ENCODE measurements around the gene COPS8. TPM values are rescaled to one million over a fixed set of nuclear protein-coding genes. Genes with fewer than 3 reads are reported as not detected.

COPS8 gene
- total and polyA plus RNA-seq, 8 donors: 44.4 to 78.1 (median 69.7) TPM

DNA sequence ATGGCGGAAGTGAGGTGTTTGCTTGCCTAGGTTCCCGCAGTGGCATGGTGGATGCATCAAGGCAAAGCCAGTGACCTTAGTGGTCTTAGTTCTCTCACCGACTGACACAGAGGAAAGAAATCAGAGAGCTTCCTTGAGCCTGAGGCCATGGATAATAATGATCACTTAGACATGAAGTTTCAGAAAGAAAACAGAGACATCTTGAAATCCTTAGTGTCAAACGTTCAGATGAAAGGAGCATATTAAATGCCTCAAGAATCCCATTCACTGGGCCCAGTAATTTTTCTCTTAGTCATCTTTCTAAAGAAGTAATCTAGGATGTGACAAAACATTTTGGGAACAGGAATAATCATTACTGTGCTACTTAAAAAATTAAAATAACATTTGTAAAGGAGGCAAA lies 35.2 kb downstream of the COPS8 start:
- Histone ChIP-seq H3K9me3 (no peaks in the 10 kb centered on the region), H3K36me3 (no peaks in the 10 kb centered on the region), H3K4me3 (no peak overlapping the region), H3K27ac (no peak overlapping the region), H3K27me3 (no peaks in the 10 kb centered on the region), H3K4me1 (peaks cover 0 to 4% of the 10 kb centered on the region in 2 donors)
- DNase-seq: no peak
- ATAC-seq: no peak
- TF ChIP-seq, protein P1, sequence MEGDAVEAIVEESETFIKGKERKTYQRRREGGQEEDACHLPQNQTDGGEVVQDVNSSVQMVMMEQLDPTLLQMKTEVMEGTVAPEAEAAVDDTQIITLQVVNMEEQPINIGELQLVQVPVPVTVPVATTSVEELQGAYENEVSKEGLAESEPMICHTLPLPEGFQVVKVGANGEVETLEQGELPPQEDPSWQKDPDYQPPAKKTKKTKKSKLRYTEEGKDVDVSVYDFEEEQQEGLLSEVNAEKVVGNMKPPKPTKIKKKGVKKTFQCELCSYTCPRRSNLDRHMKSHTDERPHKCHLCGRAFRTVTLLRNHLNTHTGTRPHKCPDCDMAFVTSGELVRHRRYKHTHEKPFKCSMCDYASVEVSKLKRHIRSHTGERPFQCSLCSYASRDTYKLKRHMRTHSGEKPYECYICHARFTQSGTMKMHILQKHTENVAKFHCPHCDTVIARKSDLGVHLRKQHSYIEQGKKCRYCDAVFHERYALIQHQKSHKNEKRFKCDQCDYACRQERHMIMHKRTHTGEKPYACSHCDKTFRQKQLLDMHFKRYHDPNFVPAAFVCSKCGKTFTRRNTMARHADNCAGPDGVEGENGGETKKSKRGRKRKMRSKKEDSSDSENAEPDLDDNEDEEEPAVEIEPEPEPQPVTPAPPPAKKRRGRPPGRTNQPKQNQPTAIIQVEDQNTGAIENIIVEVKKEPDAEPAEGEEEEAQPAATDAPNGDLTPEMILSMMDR (IDR thresholded peaks at IDR 0.05): no peak
- intact Hi-C loops (cut with DNase I): loop anchor here in 1 of 2 donors (5.0 to 10.0 kb wide), 2 partner anchors 354 to 451 kb away; no protein-coding TSS in a partner anchor

DNA sequence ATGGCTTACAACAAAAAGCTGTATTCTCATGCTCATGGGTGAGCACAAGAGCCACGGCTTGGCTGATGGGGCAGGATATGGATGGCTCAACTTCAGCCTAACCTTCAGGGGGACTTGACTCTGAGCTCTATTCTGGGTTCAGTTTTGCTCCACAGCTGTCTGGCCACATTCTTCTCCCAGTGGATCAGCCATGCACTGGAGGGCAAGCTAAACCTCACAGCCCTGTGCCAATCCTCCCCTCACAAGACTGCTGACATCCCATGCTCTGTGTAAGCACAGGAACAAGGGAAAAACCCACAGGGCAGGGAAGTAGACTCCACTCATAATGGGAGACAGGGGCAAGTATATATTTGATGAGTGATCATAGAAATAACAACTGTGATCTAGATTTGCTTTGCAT lies 35.6 kb downstream of the COPS8 start:
- intact Hi-C loops (cut with DNase I): loop anchor here in 1 of 2 donors (5.0 to 10.0 kb wide), 2 partner anchors 353 to 451 kb away; no protein-coding TSS in a partner anchor

DNA sequence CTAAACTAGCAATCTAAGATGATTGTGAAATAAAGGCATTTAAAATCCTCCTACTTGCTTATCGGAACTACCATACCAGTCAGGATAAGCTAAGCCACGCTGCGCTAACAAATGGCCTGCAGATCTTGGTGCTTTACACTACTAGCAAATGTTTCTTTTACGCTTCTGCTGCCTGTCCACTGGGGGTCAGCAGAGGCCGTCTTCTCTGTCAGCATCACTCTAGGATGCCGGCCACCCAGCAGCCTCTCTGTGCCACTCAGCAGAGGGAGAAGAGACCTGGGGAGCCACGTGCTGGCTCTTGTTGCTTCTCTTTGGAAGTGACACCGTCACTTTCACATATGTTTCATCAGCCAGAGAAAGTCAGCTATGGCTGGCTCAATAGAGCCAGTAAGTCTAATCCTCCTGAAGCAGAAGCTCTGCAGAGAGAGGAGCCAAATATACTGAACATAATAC lies 36.6 kb downstream of the COPS8 start:
- no peak overlapping the region for H3K27ac ChIP-seq
- H3K4me1 ChIP-seq: peaks cover 0 to 10% of the 10 kb centered on the region in 2 donors
- ATAC-seq (peak; percentile 97), DNase-seq (peak; percentile 15 to 85 (median 68))
- no peaks in the 10 kb centered on the region for H3K27me3 ChIP-seq
- no peaks in the 10 kb centered on the region for H3K36me3 ChIP-seq
- TF ChIP-seq, protein P1 (IDR thresholded peaks at IDR 0.05): peak; percentile 35 to 67
- H3K4me3 ChIP-seq: no peak overlapping the region
- H3K9me3 ChIP-seq: no peaks in the 10 kb centered on the region
- intact Hi-C loops (cut with DNase I): loop anchor here in 1 of 2 donors (5.0 to 10.0 kb wide), 2 partner anchors 353 to 450 kb away; no protein-coding TSS in a partner anchor

More for the DNA sequence above, 35.6 kb downstream of the COPS8 start:
- TF ChIP-seq, protein P1 (IDR thresholded peaks at IDR 0.05): no peak
- Histone ChIP-seq H3K9me3 (no peaks in the 10 kb centered on the region), H3K36me3 (no peaks in the 10 kb centered on the region), H3K27ac (no peak overlapping the region), H3K4me3 (no peak overlapping the region), H3K4me1 (peaks cover 0 to 4% of the 10 kb centered on the region in 2 donors), H3K27me3 (no peaks in the 10 kb centered on the region)
- DNase-seq (no peak), ATAC-seq (no peak)

DNA sequence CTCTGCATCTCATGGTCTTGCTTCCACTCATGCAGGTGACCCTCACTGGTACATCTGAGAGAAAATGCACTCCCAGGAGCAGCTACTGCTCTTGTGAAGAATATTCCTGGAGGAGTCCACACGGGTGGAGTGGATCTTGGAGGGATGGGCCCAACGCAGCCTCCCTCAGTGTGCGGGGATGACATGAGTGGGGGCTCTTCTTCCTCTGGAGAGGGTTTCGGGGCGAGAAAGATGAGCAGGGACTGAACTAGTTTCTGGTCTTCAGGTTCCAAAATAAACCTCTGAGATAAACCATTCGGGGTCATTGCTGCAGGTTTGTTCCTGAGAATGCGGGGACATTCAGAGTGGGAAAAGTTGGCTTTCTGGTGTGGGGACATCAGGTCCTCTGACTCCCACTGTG lies 39.1 kb downstream of the COPS8 start:
- Histone ChIP-seq H3K27ac (no peak overlapping the region), H3K4me3 (no peak overlapping the region), H3K4me1 (peaks cover 7 to 20% of the 10 kb centered on the region in 2 donors), H3K9me3 (no peaks in the 10 kb centered on the region), H3K36me3 (no peaks in the 10 kb centered on the region), H3K27me3 (no peaks in the 10 kb centered on the region)
- TF ChIP-seq, protein P1 (IDR thresholded peaks at IDR 0.05): no peak
- no peak for DNase-seq
- intact Hi-C loops (cut with DNase I): loop anchor here in 1 of 2 donors (5.0 to 10.0 kb wide), 2 partner anchors 350 to 447 kb away; no protein-coding TSS in a partner anchor
- ATAC-seq: no peak

DNA sequence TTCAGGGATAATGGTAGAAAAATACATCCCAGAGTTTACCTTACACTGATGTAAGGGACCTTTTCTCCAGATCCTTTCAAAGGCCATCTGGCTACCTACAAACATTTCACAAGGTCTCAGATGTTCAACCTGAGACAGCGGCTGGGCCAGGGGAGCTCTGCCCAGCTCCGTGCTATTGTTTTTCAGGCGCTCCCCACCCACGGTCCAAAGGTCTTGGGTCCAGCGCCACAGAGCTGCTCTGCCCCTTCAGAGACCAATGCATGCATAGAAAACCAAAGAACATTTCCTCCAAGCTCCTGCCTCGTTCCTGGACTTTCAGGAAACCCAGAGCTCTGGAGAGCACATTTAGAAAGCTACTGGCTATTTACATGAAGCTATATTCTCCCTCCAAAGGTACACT lies 40.3 kb downstream of the COPS8 start:
- ATAC-seq (no peak), DNase-seq (no peak)
- Histone ChIP-seq H3K9me3 (no peaks in the 10 kb centered on the region), H3K27me3 (no peaks in the 10 kb centered on the region), H3K4me3 (no peak overlapping the region), H3K36me3 (no peaks in the 10 kb centered on the region), H3K27ac (no peak overlapping the region), H3K4me1 (peaks cover 7 to 20% of the 10 kb centered on the region in 2 donors)
- intact Hi-C loops (cut with DNase I): loop anchor here in 1 of 2 donors (10.0 kb wide), 1 partner anchor 349 kb away; no protein-coding TSS in a partner anchor
- TF ChIP-seq, protein P1 (IDR thresholded peaks at IDR 0.05): no peak
